ENCODE measurements around the gene ADI1. TPM values are rescaled to one million over a fixed set of nuclear protein-coding genes. Genes with fewer than 3 reads are reported as not detected.
A peak's percentile ranks its signal among the peaks of the same experiment; 100 is the strongest.

Gene ADI1
- total RNA-seq, 5 donors from 2014 or later (not counting 1 experiment from before 2014, with no cell fraction given): 20.9 to 29.0 (median 28.3) TPM

DNA sequence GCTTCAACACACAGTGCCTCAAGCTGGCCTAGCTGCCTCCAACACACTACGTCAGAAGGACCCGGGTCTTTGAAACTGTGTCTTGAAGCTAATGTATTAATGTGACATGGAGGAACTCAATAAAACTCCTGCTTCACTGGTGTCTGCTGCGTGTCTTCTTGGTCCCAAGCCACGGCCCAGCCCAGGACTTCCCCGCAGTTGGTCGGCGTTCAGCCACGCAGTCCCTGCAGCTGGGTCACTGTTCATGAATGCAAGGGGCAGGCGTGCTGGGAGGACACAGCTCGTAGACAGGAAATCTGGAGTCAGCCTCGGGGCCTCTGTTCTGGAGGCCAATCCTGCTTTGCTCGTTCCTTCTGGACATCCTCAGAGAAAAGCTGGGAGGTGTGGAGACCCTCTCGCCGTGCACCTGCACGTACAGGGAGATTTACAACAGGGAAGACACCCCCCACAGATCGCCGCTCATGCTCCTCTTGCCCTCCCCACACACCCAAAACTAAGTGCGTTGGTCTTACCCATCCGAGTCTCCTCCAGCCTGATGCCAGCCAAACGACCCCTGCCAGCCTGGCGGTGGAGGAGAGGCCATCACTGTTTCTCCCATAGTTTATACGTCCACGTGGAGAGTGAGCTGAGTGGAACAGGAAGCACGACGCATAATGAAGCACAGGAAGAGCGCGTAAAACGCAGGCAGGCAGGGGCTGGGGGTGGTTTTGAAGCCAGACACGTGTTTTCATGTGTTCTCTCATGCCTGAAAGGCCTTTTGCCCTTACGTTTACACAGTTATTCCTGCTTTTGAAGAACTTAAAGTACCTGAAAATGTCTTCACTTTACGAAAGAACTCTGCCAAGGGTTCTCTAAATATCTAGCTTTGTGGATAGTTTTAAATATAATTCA is 39.7 kb downstream of the ADI1 start:
- Mint-ChIP-seq H3K36me3 (peaks cover 20% of the 10 kb centered on the region), H3K4me3 (no peak overlapping the region), H3K27ac (peak overlapping the region in 1 of 2 donors; percentile 37), H3K27me3 (no peaks in the 10 kb centered on the region), H3K9me3 (no peaks in the 10 kb centered on the region), H3K4me1 (peaks cover 0 to 17% (median 11%) of the 10 kb centered on the region in 3 donors)
- H3K9me3 ChIP-seq: no peaks in the 10 kb centered on the region
- no peaks in the 10 kb centered on the region for H3K27me3 ChIP-seq (replicated peaks in 1 of 2; ENCODE audit: control insufficient read depth in 2 of 2, extremely low read depth in 1 of 2, insufficient read depth in 2 of 2, low read length in 1 of 2)
- no peak overlapping the region for H3K27ac ChIP-seq (ENCODE audit: low read length)
- H3K36me3 ChIP-seq (ENCODE audit: control insufficient read depth in 2 of 2, extremely low read depth in 1 of 2, insufficient read depth in 1 of 2, low read length in 1 of 2): peaks cover 4 to 39% of the 10 kb centered on the region in 2 donors
- WGBS (ENCODE audit: insufficient coverage): 86% methylated on average over 19 of the region's 31 CpGs
- ATAC-seq (replicated peaks in 1 of 4): no peak
- no peaks in the 10 kb centered on the region for H3K4me1 ChIP-seq (ENCODE audit: control insufficient read depth in 1 of 2, extremely low read depth in 1 of 2, insufficient read depth in 2 of 2, low read length in 2 of 2)
- H3K4me3 ChIP-seq (ENCODE audit: control insufficient read depth in 1 of 2, extremely low read depth in 1 of 2, low read length in 1 of 2): no peak overlapping the region
- ChIA-PET CTCF (interaction anchor here in 1 of 2 donors (0.5 to 0.6 kb wide), 2 partner anchors 81 to 173 kb away, joined by 6 to 7 read pairs; no protein-coding TSS in a partner anchor), POLR2A (no interaction called here)
- no peak for DNase-seq

- Histone ChIP-seq H3K27me3 (replicated peaks in 1 of 2; ENCODE audit: control insufficient read depth in 2 of 2, extremely low read depth in 1 of 2, insufficient read depth in 2 of 2, low read length in 1 of 2) (no peaks in the 10 kb centered on the region), H3K27ac (ENCODE audit: low read length) (no peak overlapping the region), H3K9me3 (no peaks in the 10 kb centered on the region), H3K4me3 (ENCODE audit: control insufficient read depth in 1 of 2, extremely low read depth in 1 of 2, low read length in 1 of 2) (no peak overlapping the region), H3K36me3 (ENCODE audit: control insufficient read depth in 2 of 2, extremely low read depth in 1 of 2, insufficient read depth in 1 of 2, low read length in 1 of 2) (peaks cover 4 to 43% of the 10 kb centered on the region in 2 donors), H3K4me1 (ENCODE audit: control insufficient read depth in 1 of 2, extremely low read depth in 1 of 2, insufficient read depth in 2 of 2, low read length in 2 of 2) (no peaks in the 10 kb centered on the region)
- no peak for DNase-seq
- H3K4me1 Mint-ChIP-seq: peaks cover 0 to 17% (median 11%) of the 10 kb centered on the region in 3 donors
- ATAC-seq (replicated peaks in 1 of 4): no peak
- H3K9me3 Mint-ChIP-seq: no peaks in the 10 kb centered on the region
- H3K27me3 Mint-ChIP-seq: no peaks in the 10 kb centered on the region
- 93% methylated on average over 17 of the region's 19 CpGs for WGBS (ENCODE audit: insufficient coverage)
- CTCF ChIA-PET: interaction anchor here in 1 of 2 donors (0.5 to 0.6 kb wide), 2 partner anchors 82 to 174 kb away, joined by 6 to 7 read pairs; no protein-coding TSS in a partner anchor
- H3K27ac Mint-ChIP-seq: no peak overlapping the region
- peaks cover 26% of the 10 kb centered on the region for H3K36me3 Mint-ChIP-seq
- H3K4me3 Mint-ChIP-seq: no peak overlapping the region
- POLR2A ChIA-PET: no interaction called here
These were observed 40.4 kb downstream of the ADI1 start for GRCh38 chr2:3478846-3479385.

DNA sequence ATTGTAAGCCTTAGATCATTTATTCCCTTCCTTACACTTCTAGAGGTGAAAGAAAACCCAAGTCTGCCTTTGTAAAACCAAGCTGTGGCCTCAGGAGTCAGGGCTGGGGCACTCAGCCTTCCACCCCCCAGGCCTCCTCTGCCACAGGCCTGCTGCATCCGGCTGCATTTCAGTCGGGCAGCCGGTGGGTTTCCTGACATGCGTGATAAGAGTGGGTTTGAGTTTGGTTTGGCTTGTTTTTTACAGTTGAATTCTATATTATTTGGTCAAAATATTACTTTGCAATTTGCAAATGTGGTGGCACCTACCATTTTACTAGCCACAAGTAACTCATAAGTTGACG is 42.4 kb downstream of the ADI1 start:
- Mint-ChIP-seq H3K4me3 (no peak overlapping the region), H3K9me3 (no peaks in the 10 kb centered on the region), H3K36me3 (peaks cover 40% of the 10 kb centered on the region), H3K27me3 (no peaks in the 10 kb centered on the region), H3K27ac (no peak overlapping the region), H3K4me1 (peaks cover 0 to 11% (median 7%) of the 10 kb centered on the region in 3 donors)
- no peak for DNase-seq
- WGBS (ENCODE audit: insufficient coverage): no CpG with 5 or more reads among the region's 5 CpGs
- Histone ChIP-seq H3K4me3 (ENCODE audit: control insufficient read depth in 1 of 2, extremely low read depth in 1 of 2, low read length in 1 of 2) (no peak overlapping the region), H3K27ac (ENCODE audit: low read length) (no peak overlapping the region), H3K9me3 (no peaks in the 10 kb centered on the region), H3K27me3 (replicated peaks in 1 of 2; ENCODE audit: control insufficient read depth in 2 of 2, extremely low read depth in 1 of 2, insufficient read depth in 2 of 2, low read length in 1 of 2) (no peaks in the 10 kb centered on the region), H3K4me1 (ENCODE audit: control insufficient read depth in 1 of 2, extremely low read depth in 1 of 2, insufficient read depth in 2 of 2, low read length in 2 of 2) (no peaks in the 10 kb centered on the region), H3K36me3 (ENCODE audit: control insufficient read depth in 2 of 2, extremely low read depth in 1 of 2, insufficient read depth in 1 of 2, low read length in 1 of 2) (peaks cover 10 to 53% of the 10 kb centered on the region in 2 donors)
- no peak for ATAC-seq (replicated peaks in 1 of 4)
- CTCF ChIA-PET: no interaction called here
- POLR2A ChIA-PET: no interaction called here

DNA sequence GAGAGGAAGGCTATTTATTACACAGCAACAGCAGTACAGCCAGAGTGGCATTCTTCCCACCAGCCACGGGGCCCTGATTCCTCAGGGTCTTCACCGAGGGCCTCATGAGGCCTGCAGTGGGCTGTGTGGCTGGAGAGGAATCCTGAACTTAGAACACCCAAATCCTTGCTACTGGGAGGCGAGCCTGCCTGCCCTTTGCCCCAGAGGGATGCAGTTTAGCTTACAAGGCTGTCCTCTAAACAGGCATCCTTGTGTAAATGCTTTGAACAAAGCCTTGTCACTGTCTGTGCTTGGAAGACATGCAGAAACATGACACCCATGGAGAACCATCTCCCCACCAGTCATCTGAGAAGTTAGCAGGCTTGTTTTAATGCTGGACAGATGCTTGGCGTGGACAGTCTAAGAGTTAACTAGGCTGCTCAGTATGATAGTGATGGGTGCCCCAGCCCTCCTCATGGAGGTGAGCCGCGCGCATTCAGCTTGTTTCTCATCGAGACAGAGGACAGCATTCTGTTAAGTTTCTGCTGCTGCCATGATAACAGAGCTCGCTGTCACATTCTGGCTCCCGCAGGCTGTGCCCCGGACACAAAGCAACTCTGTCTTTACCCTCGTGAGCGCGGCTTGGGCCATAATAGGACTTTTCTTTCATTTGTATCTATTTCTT is 42.9 kb downstream of the ADI1 start:
- Mint-ChIP-seq H3K4me1 (peaks cover 0 to 11% (median 7%) of the 10 kb centered on the region in 3 donors), H3K9me3 (no peaks in the 10 kb centered on the region), H3K27ac (no peak overlapping the region), H3K36me3 (peaks cover 44% of the 10 kb centered on the region), H3K27me3 (no peaks in the 10 kb centered on the region), H3K4me3 (no peak overlapping the region)
- 87% methylated on average over 5 of the region's 14 CpGs for WGBS (ENCODE audit: insufficient coverage)
- Histone ChIP-seq H3K4me1 (ENCODE audit: control insufficient read depth in 1 of 2, extremely low read depth in 1 of 2, insufficient read depth in 2 of 2, low read length in 2 of 2) (no peaks in the 10 kb centered on the region), H3K27ac (ENCODE audit: low read length) (no peak overlapping the region), H3K4me3 (ENCODE audit: control insufficient read depth in 1 of 2, extremely low read depth in 1 of 2, low read length in 1 of 2) (no peak overlapping the region), H3K9me3 (no peaks in the 10 kb centered on the region), H3K27me3 (replicated peaks in 1 of 2; ENCODE audit: control insufficient read depth in 2 of 2, extremely low read depth in 1 of 2, insufficient read depth in 2 of 2, low read length in 1 of 2) (no peaks in the 10 kb centered on the region), H3K36me3 (ENCODE audit: control insufficient read depth in 2 of 2, extremely low read depth in 1 of 2, insufficient read depth in 1 of 2, low read length in 1 of 2) (peaks cover 10 to 58% of the 10 kb centered on the region in 2 donors)
- DNase-seq (no peak), ATAC-seq (replicated peaks in 1 of 4) (no peak)
- ChIA-PET CTCF (no interaction called here), POLR2A (no interaction called here)

DNA sequence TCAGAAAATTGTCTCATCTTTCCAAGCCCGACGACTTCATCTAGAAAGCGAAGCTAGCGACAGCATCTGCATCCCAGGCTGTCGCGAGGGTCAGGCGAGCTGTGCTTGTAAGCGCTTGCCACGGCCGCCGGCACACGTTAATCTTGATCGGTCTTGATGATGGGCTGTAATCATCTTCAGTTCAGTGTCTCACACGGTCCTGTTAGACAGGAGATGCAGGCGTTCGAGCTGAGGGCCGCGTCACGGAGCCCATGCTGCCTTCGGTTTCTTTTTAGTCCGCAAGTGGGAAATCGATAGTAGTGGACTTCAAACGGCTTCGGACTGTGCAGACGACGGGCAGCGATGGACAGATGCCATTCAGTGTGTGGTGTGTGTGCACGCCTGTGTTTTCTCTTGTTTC is 43.6 kb downstream of the ADI1 start:
- no peaks in the 10 kb centered on the region for H3K4me1 ChIP-seq (ENCODE audit: control insufficient read depth in 1 of 2, extremely low read depth in 1 of 2, insufficient read depth in 2 of 2, low read length in 2 of 2)
- no peak for DNase-seq
- peaks cover 45% of the 10 kb centered on the region for H3K36me3 Mint-ChIP-seq
- H3K9me3 Mint-ChIP-seq: no peaks in the 10 kb centered on the region
- no peaks in the 10 kb centered on the region for H3K27me3 Mint-ChIP-seq
- peaks cover 10 to 65% of the 10 kb centered on the region in 2 donors for H3K36me3 ChIP-seq (ENCODE audit: control insufficient read depth in 2 of 2, extremely low read depth in 1 of 2, insufficient read depth in 1 of 2, low read length in 1 of 2)
- H3K27ac ChIP-seq (ENCODE audit: low read length): no peak overlapping the region
- 98% methylated on average over 27 of the region's 28 CpGs for WGBS (ENCODE audit: insufficient coverage)
- H3K27ac Mint-ChIP-seq: no peak overlapping the region
- no peak for ATAC-seq (replicated peaks in 1 of 4)
- H3K4me3 Mint-ChIP-seq: no peak overlapping the region
- H3K4me3 ChIP-seq (ENCODE audit: control insufficient read depth in 1 of 2, extremely low read depth in 1 of 2, low read length in 1 of 2): no peak overlapping the region
- no peaks in the 10 kb centered on the region for H3K9me3 ChIP-seq
- ChIA-PET CTCF (no interaction called here), POLR2A (no interaction called here)
- H3K4me1 Mint-ChIP-seq: peaks cover 0 to 11% (median 7%) of the 10 kb centered on the region in 3 donors
- H3K27me3 ChIP-seq (replicated peaks in 1 of 2; ENCODE audit: control insufficient read depth in 2 of 2, extremely low read depth in 1 of 2, insufficient read depth in 2 of 2, low read length in 1 of 2): no peaks in the 10 kb centered on the region

DNA sequence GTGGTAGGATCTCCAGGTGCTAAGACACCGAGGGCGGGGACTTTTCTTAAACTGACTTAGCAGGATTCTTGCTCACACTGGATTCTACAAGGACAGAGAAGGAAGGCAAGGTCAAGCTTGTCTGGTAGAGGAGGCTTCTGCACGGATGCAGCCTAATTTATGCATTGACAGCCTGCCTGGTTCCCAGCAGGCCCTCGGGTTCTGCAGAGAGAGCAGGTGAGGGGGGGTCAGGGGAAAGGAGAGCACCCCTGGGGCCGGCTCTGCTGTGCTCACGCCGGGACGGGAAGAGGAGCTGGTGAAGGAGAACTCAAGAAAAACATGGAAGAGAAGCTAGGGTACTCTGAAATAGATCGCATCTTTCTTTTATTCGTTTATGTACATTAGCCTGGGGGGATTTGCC is 46.4 kb downstream of the ADI1 start:
- ATAC-seq (replicated peaks in 1 of 4): no peak
- H3K4me3 ChIP-seq (ENCODE audit: control insufficient read depth in 1 of 2, extremely low read depth in 1 of 2, low read length in 1 of 2): no peak overlapping the region
- Mint-ChIP-seq H3K27me3 (no peaks in the 10 kb centered on the region), H3K9me3 (no peaks in the 10 kb centered on the region), H3K27ac (no peak overlapping the region), H3K4me1 (no peaks in the 10 kb centered on the region), H3K36me3 (peaks cover 53% of the 10 kb centered on the region), H3K4me3 (no peak overlapping the region)
- peaks cover 18 to 78% of the 10 kb centered on the region in 2 donors for H3K36me3 ChIP-seq (ENCODE audit: control insufficient read depth in 2 of 2, extremely low read depth in 1 of 2, insufficient read depth in 1 of 2, low read length in 1 of 2)
- ChIA-PET POLR2A (interaction anchor here (0.6 to 0.7 kb wide), 3 partner anchors 26 to 117 kb away, joined by 3 read pairs; no protein-coding TSS in a partner anchor), CTCF (interaction anchor here in 1 of 2 donors (1.2 to 1.6 kb wide), 3 partner anchors 9 to 12 kb away, joined by 3 to 5 read pairs (median 4); no protein-coding TSS in a partner anchor)
- H3K27me3 ChIP-seq (replicated peaks in 1 of 2; ENCODE audit: control insufficient read depth in 2 of 2, extremely low read depth in 1 of 2, insufficient read depth in 2 of 2, low read length in 1 of 2): no peaks in the 10 kb centered on the region
- 94% methylated on average over 4 of the region's 10 CpGs for WGBS (ENCODE audit: insufficient coverage)
- H3K9me3 ChIP-seq: no peaks in the 10 kb centered on the region
- H3K27ac ChIP-seq (ENCODE audit: low read length): no peak overlapping the region
- DNase-seq: no peak
- no peaks in the 10 kb centered on the region for H3K4me1 ChIP-seq (ENCODE audit: control insufficient read depth in 1 of 2, extremely low read depth in 1 of 2, insufficient read depth in 2 of 2, low read length in 2 of 2)

Measured in T-cell (primary cell).